PC-3 (cell line): ENCODE measurements around the gene CAMK2B.

Source experiments
- CTCF ChIP-seq: fragments of 300-600 bp; sonication (generic); conservative IDR thresholded peaks from 2 replicates; pipeline ENCODE4 v1.5.1; 2017; ENCODE audit warnings: antibody characterized with exemption, low read depth, mild to moderate bottlenecking, low read length
- EZH2 ChIP-seq: fragments of 300-600 bp; sonication (generic); IDR thresholded peaks from one replicate; pipeline ENCODE4 v1.6.1; 2017; ENCODE audit warnings: antibody characterized with exemption, mild to moderate bottlenecking, low read length; ENCODE audit not compliant: unreplicated experiment

- no peak for TF ChIP-seq CTCF
- no peak for TF ChIP-seq EZH2
Observed at GRCh38 chr7:44280636-44280992, 44.8 kb downstream of the CAMK2B start.
